Smooth muscle cell (in vitro differentiated cells): ENCODE data around the gene JARID2. TPM values are rescaled to one million over a fixed set of nuclear protein-coding genes. Genes with fewer than 3 reads are reported as not detected.

ENCODE experiments used
- DNase-seq: peaks from one replicate; lab custom pipeline; 2025; ENCODE audit not compliant: unreplicated experiment; lab: John Stamatoyannopoulos, UW
- H2AFZ ChIP-seq: fragments of 200-600 bp; sonication (generic); 2 replicates; pipeline ENCODE4 v1.6.0; 2016; ENCODE audit warnings: antibody characterized with exemption, low read depth, mild to moderate bottlenecking
- H3F3A ChIP-seq: fragments of 200-600 bp; sonication (generic); 2 replicates; pipeline ENCODE4 v1.6.0; 2017; ENCODE audit warnings: antibody characterized with exemption, low read depth
- H3K27ac ChIP-seq: fragments of 200-600 bp; sonication (generic); 2 replicates; pipeline ENCODE4 v1.5.1; 2016; ENCODE audit warnings: low read depth, mild to moderate bottlenecking
- H3K27me3 ChIP-seq: fragments of 200-600 bp; sonication (generic); 2 replicates; pipeline ENCODE4 v1.6.1; 2016; ENCODE audit warnings: low read depth, mild to moderate bottlenecking
- H3K36me3 ChIP-seq: fragments of 200-600 bp; sonication (generic); 2 replicates; pipeline ENCODE4 v1.5.1; 2016; ENCODE audit warnings: low read depth
- H3K4me1 ChIP-seq: fragments of 200-600 bp; sonication (generic); 2 replicates; pipeline ENCODE4 v1.5.1; 2016; ENCODE audit warnings: low read depth
- H3K4me2 ChIP-seq: fragments of 200-600 bp; sonication (generic); 2 replicates; pipeline ENCODE4 v1.6.0; 2016; ENCODE audit warnings: mild to moderate bottlenecking
- H3K4me3 ChIP-seq: fragments of 200-600 bp; sonication (generic); 2 replicates; pipeline ENCODE4 v1.5.1; 2016; ENCODE audit warnings: mild to moderate bottlenecking
- H3K79me2 ChIP-seq: fragments of 200-600 bp; sonication (generic); 2 replicates; pipeline ENCODE4 v1.6.0; 2016; ENCODE audit warnings: low read depth, mild to moderate bottlenecking
- H3K9ac ChIP-seq: fragments of 200-600 bp; sonication (generic); 2 replicates; pipeline ENCODE4 v1.6.0; 2016; ENCODE audit warnings: low read depth
- H3K9me3 ChIP-seq: fragments of 200-600 bp; sonication (generic); replicated peaks from 2 replicates; pipeline ENCODE4 v1.5.1; 2016; ENCODE audit warnings: low read depth
- H4K20me1 ChIP-seq: fragments of 200-600 bp; sonication (generic); 2 replicates; pipeline ENCODE4 v1.6.0; 2016; ENCODE audit warnings: low read depth
- WGBS: methylation state at CpG from one replicate; pipeline ENCODE4 v1.1.7; 2016; ENCODE audit warnings: low lambda C conversion rate; 5-methylcytosine and 5-hydroxymethylcytosine counted together
- polyA plus RNA-seq: library from polyadenylated mRNA; unstranded; fragments of >200 nt; fragmentation: Nextera tagmentation; extraction: Ambion mirVana; gene quantifications from 2 replicates; pipeline ENCODE4 v1.2.1, GENCODE V29; 2016
- total RNA-seq: library from RNA; depleted of rRNA; stranded (reverse); fragments of >200 nt; gene quantifications from 2 replicates; pipeline ENCODE4 v1.2.3, GENCODE V29; 2014
- TF ChIP-seq, protein P1 (sequence below): fragments of 200-600 bp; sonication (generic); IDR thresholded peaks from 2 replicates; pipeline ENCODE4 v1.5.1; 2017; ENCODE audit warnings: borderline replicate concordance, mild to moderate bottlenecking, antibody characterized with exemption; ENCODE audit not compliant: insufficient read depth, poor library complexity, severe bottlenecking

JARID2 gene
- total and polyA plus RNA-seq, 2 experiments from 2014 or later = 5.2 to 10.2 TPM

DNA sequence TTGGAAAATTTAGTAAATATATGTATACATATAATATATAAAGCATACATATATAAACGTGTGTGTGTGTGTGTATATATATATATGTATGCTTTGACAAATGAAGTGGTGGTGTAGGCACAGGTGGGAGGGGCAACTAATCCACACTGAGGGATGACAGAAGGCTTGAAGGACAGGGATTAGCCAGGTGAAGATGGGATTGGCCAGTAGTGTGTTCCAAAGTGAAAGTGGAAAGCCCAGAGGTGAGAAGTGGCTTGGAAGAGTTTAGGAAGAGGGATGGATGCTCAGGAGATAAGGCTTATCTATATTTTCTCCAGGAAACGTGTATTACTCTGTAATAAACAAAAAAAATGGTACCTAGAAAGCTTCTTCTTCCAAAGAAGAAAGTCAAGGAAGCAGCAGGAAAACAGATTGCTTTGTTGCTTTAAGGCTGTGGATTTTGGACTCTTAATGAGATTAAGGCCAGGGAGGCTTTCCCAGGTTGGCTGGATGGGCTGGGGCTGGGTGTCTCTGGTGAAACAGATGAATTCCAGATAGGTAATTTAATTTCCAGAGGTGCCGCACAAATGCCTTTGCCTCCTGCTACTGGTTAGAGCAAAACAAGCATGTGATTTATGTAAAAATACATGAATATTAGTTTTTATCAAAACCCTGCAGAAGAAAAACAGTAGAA, 63.9 kb downstream of the JARID2 start:
- no peaks in the 10 kb centered on the region for H3K27me3 ChIP-seq
- TF ChIP-seq, protein P1, sequence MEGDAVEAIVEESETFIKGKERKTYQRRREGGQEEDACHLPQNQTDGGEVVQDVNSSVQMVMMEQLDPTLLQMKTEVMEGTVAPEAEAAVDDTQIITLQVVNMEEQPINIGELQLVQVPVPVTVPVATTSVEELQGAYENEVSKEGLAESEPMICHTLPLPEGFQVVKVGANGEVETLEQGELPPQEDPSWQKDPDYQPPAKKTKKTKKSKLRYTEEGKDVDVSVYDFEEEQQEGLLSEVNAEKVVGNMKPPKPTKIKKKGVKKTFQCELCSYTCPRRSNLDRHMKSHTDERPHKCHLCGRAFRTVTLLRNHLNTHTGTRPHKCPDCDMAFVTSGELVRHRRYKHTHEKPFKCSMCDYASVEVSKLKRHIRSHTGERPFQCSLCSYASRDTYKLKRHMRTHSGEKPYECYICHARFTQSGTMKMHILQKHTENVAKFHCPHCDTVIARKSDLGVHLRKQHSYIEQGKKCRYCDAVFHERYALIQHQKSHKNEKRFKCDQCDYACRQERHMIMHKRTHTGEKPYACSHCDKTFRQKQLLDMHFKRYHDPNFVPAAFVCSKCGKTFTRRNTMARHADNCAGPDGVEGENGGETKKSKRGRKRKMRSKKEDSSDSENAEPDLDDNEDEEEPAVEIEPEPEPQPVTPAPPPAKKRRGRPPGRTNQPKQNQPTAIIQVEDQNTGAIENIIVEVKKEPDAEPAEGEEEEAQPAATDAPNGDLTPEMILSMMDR = no peak
- H3K27ac ChIP-seq = no peak overlapping the region
- H3K79me2 ChIP-seq = peaks cover 67% of the 10 kb centered on the region
- no peak overlapping the region for H3K4me3 ChIP-seq
- 83% methylated on average over 3 of the region's 3 CpGs for WGBS
- DNase-seq = no peak
- no peaks in the 10 kb centered on the region for H3F3A ChIP-seq
- peaks cover 36% of the 10 kb centered on the region for H3K4me1 ChIP-seq
- no peak overlapping the region for H2AFZ ChIP-seq
- H4K20me1 ChIP-seq = peaks cover 100% of the 10 kb centered on the region
- no peaks in the 10 kb centered on the region for H3K9me3 ChIP-seq
- no peaks in the 10 kb centered on the region for H3K36me3 ChIP-seq
- no peak overlapping the region for H3K4me2 ChIP-seq
- H3K9ac ChIP-seq = no peak overlapping the region

DNA sequence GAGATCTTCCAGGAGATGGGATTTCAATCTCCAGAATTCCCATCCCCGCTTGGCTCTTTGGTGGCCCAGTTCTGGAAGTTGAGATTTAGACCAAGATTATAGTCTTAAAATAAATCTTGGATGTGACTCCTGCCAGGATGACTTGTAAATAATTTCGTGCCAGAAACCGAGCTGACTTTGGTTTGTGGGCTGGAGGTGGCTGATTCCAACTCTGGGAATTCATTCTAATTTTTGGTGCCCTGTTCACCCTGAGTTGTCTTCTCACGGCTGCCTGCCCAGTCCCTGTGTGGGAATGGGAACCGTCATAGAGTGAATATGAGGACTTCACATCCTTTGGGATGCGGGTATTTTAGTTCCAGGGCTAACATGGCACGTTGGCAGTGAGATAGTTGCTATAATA, 64.8 kb downstream of the JARID2 start:
- Histone ChIP-seq H2AFZ (no peak overlapping the region), H3K36me3 (no peaks in the 10 kb centered on the region), H3K9ac (no peak overlapping the region), H3K4me2 (no peak overlapping the region), H3K79me2 (peaks cover 77% of the 10 kb centered on the region), H3K27ac (no peak overlapping the region), H3K27me3 (no peaks in the 10 kb centered on the region), H3K9me3 (no peaks in the 10 kb centered on the region), H4K20me1 (peaks cover 100% of the 10 kb centered on the region), H3K4me1 (peaks cover 32% of the 10 kb centered on the region), H3F3A (no peaks in the 10 kb centered on the region), H3K4me3 (no peak overlapping the region)
- WGBS = 79% methylated on average over 7 of the region's 7 CpGs
- DNase-seq = no peak
- TF ChIP-seq, protein P1 = no peak

DNA sequence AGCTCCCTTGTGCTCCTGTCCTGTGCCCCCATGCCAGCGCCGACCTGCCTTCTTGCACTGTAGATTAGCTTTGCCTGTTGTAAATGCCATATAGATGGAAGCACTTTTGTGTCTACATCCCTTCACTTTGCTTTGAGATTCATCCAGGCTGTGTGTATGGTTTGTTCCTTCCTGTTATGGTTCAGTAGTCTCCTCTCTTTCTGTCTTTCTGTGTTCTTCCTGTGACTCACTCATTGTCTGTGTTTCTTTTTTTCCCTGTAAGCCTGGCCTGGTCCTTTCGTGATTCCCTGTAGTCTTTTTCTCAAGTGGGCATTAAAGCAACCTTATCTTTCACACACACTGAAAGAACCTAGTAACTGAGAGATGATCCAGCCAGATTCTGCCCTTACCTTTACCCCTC, 66.6 kb downstream of the JARID2 start:
- Histone ChIP-seq H3K27ac (peak overlapping the region; percentile 22), H3K4me2 (peak overlapping the region; percentile 15), H3K4me3 (no peak overlapping the region), H3K9me3 (no peaks in the 10 kb centered on the region), H4K20me1 (peaks cover 100% of the 10 kb centered on the region), H3K9ac (no peak overlapping the region), H2AFZ (no peak overlapping the region), H3K79me2 (peaks cover 86% of the 10 kb centered on the region), H3F3A (no peaks in the 10 kb centered on the region), H3K36me3 (no peaks in the 10 kb centered on the region), H3K4me1 (peaks cover 28% of the 10 kb centered on the region), H3K27me3 (no peaks in the 10 kb centered on the region)
- TF ChIP-seq, protein P1 = no peak
- no peak for DNase-seq
- 60% methylated on average over 3 of the region's 3 CpGs for WGBS

DNA sequence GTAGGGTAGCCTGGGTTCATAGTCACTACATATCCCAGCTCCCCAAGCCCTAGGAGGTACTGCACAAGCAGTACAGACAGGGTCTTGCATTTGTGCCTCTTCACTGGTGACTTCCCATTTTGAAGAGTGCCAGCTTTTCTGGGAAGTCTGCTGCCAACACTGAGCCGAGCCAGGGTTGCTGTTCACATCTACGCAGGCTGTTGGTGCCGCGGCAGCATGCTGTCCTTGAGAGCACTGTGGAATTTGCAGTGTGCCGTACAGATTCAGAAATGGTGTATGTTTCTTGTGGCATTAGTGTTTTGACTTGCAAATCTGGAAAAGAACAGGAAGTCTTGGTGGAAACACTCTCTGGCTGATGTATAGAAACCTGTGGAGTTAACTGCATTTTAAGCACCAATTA, 67.5 kb downstream of the JARID2 start:
- Histone ChIP-seq H3K27me3 (no peaks in the 10 kb centered on the region), H3K4me3 (no peak overlapping the region), H4K20me1 (peaks cover 100% of the 10 kb centered on the region), H3K4me1 (peaks cover 24% of the 10 kb centered on the region), H3K9me3 (no peaks in the 10 kb centered on the region), H2AFZ (no peak overlapping the region), H3K36me3 (no peaks in the 10 kb centered on the region), H3K79me2 (peaks cover 83% of the 10 kb centered on the region), H3F3A (no peaks in the 10 kb centered on the region), H3K9ac (no peak overlapping the region), H3K27ac (no peak overlapping the region), H3K4me2 (no peak overlapping the region)
- TF ChIP-seq, protein P1 = no peak
- no peak for DNase-seq
- WGBS = 81% methylated on average over 5 of the region's 5 CpGs
